ENCODE data around the gene SLC22A16. TPM values are rescaled to one million over a fixed set of nuclear protein-coding genes. Genes with fewer than 3 reads are reported as not detected.

The SLC22A16 gene
- total RNA-seq, 1 experiment from 2014 or later: not detected

- no peak overlapping the region for H3K4me2 ChIP-seq (ENCODE audit: low read length)
- no peaks in the 10 kb centered on the region for H3K36me3 ChIP-seq (ENCODE audit: control insufficient read depth in 1 of 2, insufficient read depth in 2 of 2, low read length in 2 of 2)
- BruUV-seq (replicated peaks): no TSS peak
- no peaks in the 10 kb centered on the region for H3K9me3 ChIP-seq (ENCODE audit: control insufficient read depth in 1 of 2, insufficient read depth in 1 of 2, low read depth in 1 of 2, low read length in 2 of 2)
- H3K27ac ChIP-seq (ENCODE audit: low read depth, low read length): no peak overlapping the region
- no peak overlapping the region for H3K4me3 ChIP-seq (replicated peaks in 1 of 2; ENCODE audit: low read depth in 1 of 2, low read length in 2 of 2)
- ChIA-PET CTCF (no interaction called here), POLR2A (no interaction called here), RAD21 (ENCODE audit: low non-redundant PET in 1 of 2, low total read pairs in 2 of 2, uncharacterized antibody in 2 of 2, unreplicated experiment in 2 of 2) (no interaction called here)
- ATAC-seq (no peak), DNase-seq (ENCODE audit: low read depth, low spot score) (no peak)
- no peaks in the 10 kb centered on the region; the same call in 1 of the 2 replicates for H3K27me3 ChIP-seq (ENCODE audit: insufficient read depth, low read length)
- no peaks in the 10 kb centered on the region for H3K4me1 ChIP-seq (ENCODE audit: control insufficient read depth in 1 of 2, insufficient read depth in 2 of 2, low read length in 2 of 2)
- no peak overlapping the region for H3K9ac ChIP-seq (ENCODE audit: low read length)
- no peaks in the 10 kb centered on the region for H3K9me2 ChIP-seq (ENCODE audit: insufficient read depth)
- H2AFZ ChIP-seq (ENCODE audit: low read depth, low read length, poor library complexity, severe bottlenecking): no peak overlapping the region
- H3K79me2 ChIP-seq (ENCODE audit: insufficient read depth, low read length): no peaks in the 10 kb centered on the region
- intact Hi-C loops (cut with micrococcal nuclease): no loop called here
- H4K20me1 ChIP-seq (ENCODE audit: insufficient read depth): no peaks in the 10 kb centered on the region
- TF ChIP-seq ZNF274 (IDR thresholded peaks at IDR 0.05; ENCODE audit: low read depth, low read length): no peak
- no peak for TF ChIP-seq SRF (IDR thresholded peaks at IDR 0.05; ENCODE audit: low read depth)
- no peak for TF ChIP-seq ELF1 (IDR thresholded peaks at IDR 0.05; ENCODE audit: borderline replicate concordance, low read depth)
Observed at GRCh38 chr6:110474500-110474899, 1.9 kb downstream of the SLC22A16 start.

- BruUV-seq (replicated peaks): no TSS peak
- POLR2A ChIA-PET: no interaction called here
- RAD21 ChIA-PET (ENCODE audit: low non-redundant PET in 1 of 2, low total read pairs in 2 of 2, uncharacterized antibody in 2 of 2, unreplicated experiment in 2 of 2): no interaction called here
- Histone ChIP-seq H4K20me1 (ENCODE audit: insufficient read depth) (no peaks in the 10 kb centered on the region), H3K36me3 (ENCODE audit: control insufficient read depth in 1 of 2, insufficient read depth in 2 of 2, low read length in 2 of 2) (no peaks in the 10 kb centered on the region), H3K4me1 (ENCODE audit: control insufficient read depth in 1 of 2, insufficient read depth in 2 of 2, low read length in 2 of 2) (no peaks in the 10 kb centered on the region), H2AFZ (ENCODE audit: low read depth, low read length, poor library complexity, severe bottlenecking) (no peak overlapping the region), H3K27ac (ENCODE audit: low read depth, low read length) (no peak overlapping the region), H3K4me3 (replicated peaks in 1 of 2; ENCODE audit: low read depth in 1 of 2, low read length in 2 of 2) (no peak overlapping the region), H3K9me2 (ENCODE audit: insufficient read depth) (no peaks in the 10 kb centered on the region), H3K27me3 (ENCODE audit: insufficient read depth, low read length) (no peaks in the 10 kb centered on the region; the same call in 1 of the 2 replicates), H3K79me2 (ENCODE audit: insufficient read depth, low read length) (no peaks in the 10 kb centered on the region), H3K4me2 (ENCODE audit: low read length) (no peak overlapping the region), H3K9ac (ENCODE audit: low read length) (no peak overlapping the region), H3K9me3 (ENCODE audit: control insufficient read depth in 1 of 2, insufficient read depth in 1 of 2, low read depth in 1 of 2, low read length in 2 of 2) (no peaks in the 10 kb centered on the region)
- ATAC-seq (no peak), DNase-seq (ENCODE audit: low read depth, low spot score) (no peak)
- CTCF ChIA-PET: no interaction called here
- intact Hi-C loops (cut with micrococcal nuclease): no loop called here
- TF ChIP-seq POLR2AphosphoS5 (IDR thresholded peaks at IDR 0.05; ENCODE audit: low read depth, low read length) (no peak), FOSL1 (IDR thresholded peaks at IDR 0.05; ENCODE audit: low read depth) (no peak)
Observed at GRCh38 chr6:110472739-110473138, 3.7 kb downstream of the SLC22A16 start.

Data from HCT116 (cell line).